Neural cell (in vitro differentiated cells): Measurements from ENCODE around the gene BPTF. TPM values are rescaled to one million over a fixed set of nuclear protein-coding genes. Genes with fewer than 3 reads are reported as not detected.

Experiments
- H2AFZ ChIP-seq: fragments of 200-600, 300-800 bp; sonication (generic), shearing (Covaris generic); 2 replicates; pipeline ENCODE4 v1.6.0; 2014; ENCODE audit warnings: low read depth, mild to moderate bottlenecking, antibody characterized with exemption, low read length, moderate library complexity
- H3F3A ChIP-seq: fragments of 200-600 bp; shearing (Covaris generic); 2 replicates; pipeline ENCODE4 v1.6.1; 2016; ENCODE audit warnings: mild to moderate bottlenecking, moderate library complexity, mixed read lengths, antibody characterized with exemption, low read length; ENCODE audit not compliant: insufficient read depth, poor library complexity, severe bottlenecking
- H3K27ac ChIP-seq: fragments of 200-600, 300-800 bp; sonication (generic), shearing (Covaris generic); 2 replicates; pipeline ENCODE4 v1.5.1; 2014; ENCODE audit warnings: mild to moderate bottlenecking, low read length, moderate library complexity
- H3K27me3 ChIP-seq: fragments of 300-800, 200-600 bp; sonication (generic), shearing (Covaris generic); 2 replicates; pipeline ENCODE4 v1.6.0; 2014; ENCODE audit warnings: mild to moderate bottlenecking, low read depth, low read length, moderate library complexity; ENCODE audit not compliant: insufficient read depth
- H3K36me3 ChIP-seq: fragments of 300-800, 200-600 bp; sonication (generic), shearing (Covaris generic); 2 replicates; pipeline ENCODE4 v1.5.1; 2014; ENCODE audit warnings: mild to moderate bottlenecking, antibody characterized with exemption, low read length, moderate library complexity; ENCODE audit not compliant: insufficient read depth
- H3K4me2 ChIP-seq: fragments of 300-800, 200-600 bp; sonication (generic), shearing (Covaris generic); 2 replicates; pipeline ENCODE4 v1.6.0; 2014; ENCODE audit warnings: mild to moderate bottlenecking, low read length
- H3K4me3 ChIP-seq: fragments of 300-800, 200-600 bp; sonication (generic), shearing (Covaris generic); 2 replicates; pipeline ENCODE4 v1.5.1; 2014; ENCODE audit warnings: mild to moderate bottlenecking, low read length, moderate library complexity
- H3K79me2 ChIP-seq: fragments of 200-600 bp; shearing (Covaris generic); replicated peaks from 2 replicates; pipeline ENCODE4 v1.6.0; 2014; ENCODE audit warnings: mild to moderate bottlenecking, low read length, moderate library complexity; ENCODE audit not compliant: insufficient read depth
- H3K9ac ChIP-seq: fragments of 300-800, 200-600 bp; sonication (generic), shearing (Covaris generic); 2 replicates; pipeline ENCODE4 v1.6.1; 2016; ENCODE audit warnings: mild to moderate bottlenecking, low read length, mixed read lengths
- H3K9me2 ChIP-seq: fragments of 200-600 bp; shearing (Covaris generic); 2 replicates; pipeline ENCODE4 v1.6.1; 2016; ENCODE audit warnings: mild to moderate bottlenecking, low read length, mixed read lengths; ENCODE audit not compliant: insufficient read depth
- H3K9me3 ChIP-seq: fragments of 200-600, 300-800 bp; sonication (generic), shearing (Covaris generic); 2 replicates; pipeline ENCODE4 v1.6.1; 2016; ENCODE audit warnings: mild to moderate bottlenecking, mixed run types, low read length, moderate library complexity, mixed read lengths
- H4K20me1 ChIP-seq: fragments of 200-600 bp; shearing (Covaris generic); 2 replicates; pipeline ENCODE4 v1.6.1; 2016; ENCODE audit warnings: mild to moderate bottlenecking, mixed run types; ENCODE audit not compliant: insufficient read depth
- CTCF ChIP-seq: fragments of 450-650 bp; IDR thresholded peaks from 2 replicates; pipeline ENCODE4 v1.5.1; 2014; ENCODE audit warnings: antibody characterized with exemption, mild to moderate bottlenecking, moderate library complexity; ENCODE audit not compliant: poor library complexity, severe bottlenecking
- EP300 ChIP-seq: fragments of 450-650 bp; conservative IDR thresholded peaks from 2 replicates; pipeline ENCODE4 v1.6.1; 2014; ENCODE audit warnings: antibody characterized with exemption, mild to moderate bottlenecking, moderate library complexity; ENCODE audit not compliant: poor library complexity, severe bottlenecking
- EZH2 ChIP-seq: fragments of 200-600, 300-800 bp; shearing (Covaris generic), sonication (generic); IDR thresholded peaks from 2 replicates; pipeline ENCODE4 v1.6.1; 2014; ENCODE audit warnings: antibody characterized with exemption, low read length, borderline replicate concordance, mild to moderate bottlenecking; ENCODE audit not compliant: insufficient read depth, poor library complexity, severe bottlenecking
- MXI1 ChIP-seq: fragments of 450-650 bp; conservative IDR thresholded peaks from 2 replicates; pipeline ENCODE4 v1.6.1; 2014; ENCODE audit warnings: antibody characterized with exemption, mild to moderate bottlenecking; ENCODE audit not compliant: poor library complexity, severe bottlenecking
- POLR2AphosphoS5 ChIP-seq: IDR thresholded peaks from 2 replicates; pipeline ENCODE4 v1.6.1; 2012
- RAD21 ChIP-seq: fragments of 450-650 bp; conservative IDR thresholded peaks from 2 replicates; pipeline ENCODE4 v1.6.1; 2014; ENCODE audit warnings: antibody characterized with exemption, mild to moderate bottlenecking, moderate library complexity
- REST ChIP-seq: IDR thresholded peaks from 2 replicates; pipeline ENCODE4 v1.6.1; 2012; ENCODE audit warnings: borderline replicate concordance
- SMC3 ChIP-seq: fragments of 450-650 bp; conservative IDR thresholded peaks from 2 replicates; pipeline ENCODE4 v1.6.1; 2014; ENCODE audit warnings: antibody characterized with exemption, mild to moderate bottlenecking, moderate library complexity; ENCODE audit not compliant: poor library complexity
- TAF1 ChIP-seq: IDR thresholded peaks from 2 replicates; pipeline ENCODE4 v1.6.1; 2012; ENCODE audit warnings: low read depth
- polyA plus RNA-seq: library from polyadenylated mRNA; depleted of rRNA; stranded (reverse); fragments of >200 nt; gene quantifications from 2 replicates; pipeline ENCODE4 v1.2.3, GENCODE V29; 2014

BPTF gene
- polyA plus RNA-seq, 1 donor from 2014 or later: 46.7 TPM

- no peaks in the 10 kb centered on the region for H3K79me2 ChIP-seq
Measured at GRCh38 chr17:67800495-67800928, 24.8 kb upstream of the BPTF start.

GRCh38 chr17:67801626-67802175 is 23.6 kb upstream of the BPTF start:
- H3K27ac ChIP-seq: no peak overlapping the region
- no peaks in the 10 kb centered on the region for H4K20me1 ChIP-seq
- no peaks in the 10 kb centered on the region for H3K9me3 ChIP-seq
- H3K79me2 ChIP-seq: no peaks in the 10 kb centered on the region
- no peak overlapping the region for H3K9ac ChIP-seq
- H3K9me2 ChIP-seq: no peaks in the 10 kb centered on the region
- H3K4me2 ChIP-seq: no peak overlapping the region
- no peak overlapping the region for H2AFZ ChIP-seq
- H3K36me3 ChIP-seq: no peaks in the 10 kb centered on the region
- TF ChIP-seq SMC3 (no peak), POLR2AphosphoS5 (no peak), CTCF (no peak), REST (no peak), EZH2 (no peak), TAF1 (no peak), RAD21 (no peak), EP300 (no peak), MXI1 (no peak)
- H3K27me3 ChIP-seq: no peaks in the 10 kb centered on the region
- no peak overlapping the region for H3K4me3 ChIP-seq
- H3F3A ChIP-seq: no peaks in the 10 kb centered on the region

More at GRCh38 chr17:67800495-67800928, 24.8 kb upstream of the BPTF start:
- Histone ChIP-seq H4K20me1 (no peaks in the 10 kb centered on the region), H3K27ac (no peak overlapping the region), H3K36me3 (no peaks in the 10 kb centered on the region), H3F3A (no peaks in the 10 kb centered on the region), H3K9me3 (no peaks in the 10 kb centered on the region), H3K9ac (no peak overlapping the region), H3K4me3 (no peak overlapping the region), H3K27me3 (no peaks in the 10 kb centered on the region), H3K9me2 (no peaks in the 10 kb centered on the region), H2AFZ (no peak overlapping the region), H3K4me2 (no peak overlapping the region)
- TF ChIP-seq RAD21 (no peak), POLR2AphosphoS5 (no peak), REST (no peak), TAF1 (no peak), MXI1 (no peak)
